HG03175 (cell line): Measurements from ENCODE around the gene TRAF3IP3.

Experiments
- ATAC-seq: cut with Tn5 transposase; IDR thresholded peaks from one replicate; pipeline ENCODE4 v1.9.1; 2021; ENCODE audit warnings: mild to moderate bottlenecking, moderate library complexity; ENCODE audit not compliant: unreplicated experiment

TRAF3IP3 gene

DNA sequence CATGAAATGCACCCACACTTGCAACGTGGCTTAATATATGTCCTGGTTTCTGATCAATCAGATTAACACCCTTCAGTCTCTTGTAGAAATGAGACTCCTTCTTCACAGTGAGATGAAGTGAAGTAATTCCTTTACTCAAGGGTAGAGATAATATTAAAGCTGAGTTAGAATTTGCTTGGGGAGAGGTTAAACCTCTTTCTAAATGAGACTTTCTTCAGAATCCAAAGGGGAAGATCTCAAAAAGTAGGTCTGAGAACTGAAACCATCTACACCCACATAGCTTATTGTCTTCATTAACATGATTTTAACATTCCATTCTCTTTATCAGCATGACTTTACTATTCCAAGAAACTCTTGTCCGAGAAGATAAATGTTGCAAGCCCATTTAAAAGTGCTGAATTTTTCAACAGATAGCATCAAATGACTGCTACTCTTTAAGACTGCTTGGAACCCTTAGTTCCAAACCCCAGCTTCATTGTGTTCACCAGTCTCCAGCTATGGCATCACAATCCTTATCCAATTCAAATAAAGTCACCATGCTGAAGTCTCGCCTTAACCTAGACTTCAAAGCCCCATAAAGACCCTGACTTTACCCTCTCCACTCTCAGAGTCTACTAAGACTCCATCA is 19.2 kb upstream of the TRAF3IP3 start:
- no peak for ATAC-seq

DNA sequence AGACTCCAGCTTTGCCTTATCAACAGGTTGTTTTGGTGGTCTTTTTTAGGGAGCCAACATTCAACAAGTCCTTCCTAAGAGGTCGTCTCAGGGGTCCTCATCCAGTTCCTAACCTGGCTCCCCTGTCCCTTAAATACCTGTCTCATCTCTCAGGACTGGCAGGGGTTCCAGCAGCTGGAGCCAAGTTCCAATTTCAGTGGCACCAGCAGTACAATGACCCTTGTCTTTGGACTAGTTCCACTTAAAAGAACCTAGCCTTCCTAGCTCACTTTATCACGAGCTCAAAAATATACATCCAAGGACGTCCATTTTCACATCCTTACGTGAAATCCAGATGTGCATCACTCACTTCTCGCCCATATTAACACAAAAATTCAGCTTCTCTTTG is 18.7 kb upstream of the TRAF3IP3 start:
- no peak for ATAC-seq

GRCh38 chr1:209738270-209738669 is 17.6 kb upstream of the TRAF3IP3 start:
- no peak for ATAC-seq

DNA sequence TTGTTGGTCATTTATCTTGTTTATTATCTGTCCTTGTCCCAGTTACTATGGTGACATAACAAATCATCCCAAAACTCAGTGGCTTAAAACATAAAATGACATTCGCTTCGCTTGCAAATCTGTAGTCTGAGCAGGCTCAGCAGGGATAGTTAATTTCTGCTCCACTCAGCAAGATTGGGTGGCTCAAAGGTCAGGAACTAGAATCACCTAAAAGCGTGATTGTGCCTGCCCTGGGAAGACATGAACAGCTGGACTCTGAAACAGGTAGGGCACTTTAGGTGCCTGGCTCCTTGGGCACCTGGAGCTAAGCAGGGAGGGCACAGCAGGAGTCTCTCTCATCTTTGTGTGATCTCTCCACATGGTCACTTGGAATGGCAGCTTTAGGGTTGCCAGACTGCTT is 14.7 kb upstream of the TRAF3IP3 start:
- no peak for ATAC-seq

DNA sequence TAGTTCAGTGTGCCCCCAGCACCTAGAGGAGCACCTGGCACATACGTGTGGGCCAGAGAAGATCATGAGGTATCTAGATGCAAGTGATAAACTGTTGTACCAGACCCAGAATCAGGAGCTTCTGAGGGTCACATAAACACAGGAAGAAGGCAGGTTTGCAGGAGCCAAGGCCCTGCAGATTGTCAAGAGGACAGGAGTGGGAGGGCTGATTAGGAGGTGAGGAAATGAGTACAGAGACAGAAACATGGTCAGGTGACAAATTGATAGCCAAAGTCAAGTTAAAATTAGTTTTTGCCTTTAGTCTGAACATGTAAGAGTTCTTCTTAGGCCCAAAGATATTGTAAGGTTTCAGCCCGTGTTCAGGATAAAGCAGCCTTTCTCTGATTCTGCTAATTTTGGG is 14.0 kb upstream of the TRAF3IP3 start:
- ATAC-seq = no peak

DNA sequence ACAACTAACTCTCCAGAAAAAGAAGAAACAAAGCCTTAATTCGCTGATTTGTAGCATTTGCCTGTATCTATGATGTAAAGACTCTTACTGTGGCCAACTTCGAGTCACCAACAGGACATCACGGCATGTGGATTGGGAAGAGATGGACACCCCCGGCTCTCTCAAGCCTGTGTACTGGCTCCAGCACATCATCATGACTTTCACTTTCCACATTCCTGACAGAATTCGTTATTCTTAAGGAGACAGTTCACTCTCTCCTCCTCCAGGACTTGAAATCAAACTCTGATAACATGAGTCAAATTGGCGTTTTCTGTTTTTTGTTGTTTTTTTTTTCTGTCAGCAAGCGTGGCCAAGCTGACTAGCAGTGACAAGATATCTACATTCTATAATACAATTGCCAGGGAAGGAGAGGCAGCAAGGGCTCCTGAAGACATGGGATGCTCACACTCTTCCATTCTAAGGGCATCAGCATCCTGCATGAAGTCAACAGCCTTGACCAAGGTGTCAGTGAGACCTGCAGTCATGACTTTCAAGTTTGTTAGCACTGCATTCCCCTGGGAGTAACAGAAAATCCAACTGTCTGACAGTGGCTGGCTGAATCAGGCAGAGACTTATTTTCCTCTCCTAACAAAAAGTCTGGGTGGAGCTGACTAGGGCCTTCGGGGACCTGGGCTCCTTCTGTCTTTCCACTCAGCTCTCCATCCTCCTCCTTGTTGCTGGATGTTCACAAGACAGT is 13.3 kb upstream of the TRAF3IP3 start:
- no peak for ATAC-seq

- no peak for ATAC-seq
Observed at GRCh38 chr1:209743145-209743482, 12.7 kb upstream of the TRAF3IP3 start.

DNA sequence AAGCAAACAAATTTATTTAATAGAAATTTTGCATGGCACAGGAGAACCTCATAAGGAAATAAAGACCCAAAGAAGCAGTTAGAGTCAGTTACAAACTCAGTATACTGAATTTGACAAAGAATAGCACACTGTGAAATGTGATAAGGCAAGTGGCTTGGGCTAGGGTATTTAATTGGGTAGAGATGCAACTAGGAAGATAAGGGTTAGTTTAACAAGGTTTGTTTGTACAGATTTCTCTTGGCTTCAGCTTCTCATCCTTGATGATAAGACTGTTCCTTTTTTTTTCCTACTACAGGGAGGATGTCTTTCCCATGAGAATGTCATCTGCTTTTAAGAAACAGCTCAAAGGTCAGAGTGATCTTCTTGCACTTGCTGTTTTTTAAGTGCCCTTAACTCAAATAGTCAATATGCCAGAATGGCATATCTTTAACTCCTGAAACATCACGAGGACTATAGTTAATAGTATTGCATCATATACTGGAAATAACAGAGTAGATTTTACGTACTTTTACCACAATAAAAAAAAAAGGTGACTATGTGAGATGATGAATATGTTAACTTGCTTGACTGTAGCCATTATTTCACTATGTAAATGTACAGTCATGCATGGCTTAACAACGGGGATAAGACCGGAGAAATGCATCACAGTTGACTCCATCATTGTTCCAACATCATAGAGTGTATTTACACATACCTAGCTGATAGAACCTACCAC is 9.2 kb upstream of the TRAF3IP3 start:
- ATAC-seq = no peak

DNA sequence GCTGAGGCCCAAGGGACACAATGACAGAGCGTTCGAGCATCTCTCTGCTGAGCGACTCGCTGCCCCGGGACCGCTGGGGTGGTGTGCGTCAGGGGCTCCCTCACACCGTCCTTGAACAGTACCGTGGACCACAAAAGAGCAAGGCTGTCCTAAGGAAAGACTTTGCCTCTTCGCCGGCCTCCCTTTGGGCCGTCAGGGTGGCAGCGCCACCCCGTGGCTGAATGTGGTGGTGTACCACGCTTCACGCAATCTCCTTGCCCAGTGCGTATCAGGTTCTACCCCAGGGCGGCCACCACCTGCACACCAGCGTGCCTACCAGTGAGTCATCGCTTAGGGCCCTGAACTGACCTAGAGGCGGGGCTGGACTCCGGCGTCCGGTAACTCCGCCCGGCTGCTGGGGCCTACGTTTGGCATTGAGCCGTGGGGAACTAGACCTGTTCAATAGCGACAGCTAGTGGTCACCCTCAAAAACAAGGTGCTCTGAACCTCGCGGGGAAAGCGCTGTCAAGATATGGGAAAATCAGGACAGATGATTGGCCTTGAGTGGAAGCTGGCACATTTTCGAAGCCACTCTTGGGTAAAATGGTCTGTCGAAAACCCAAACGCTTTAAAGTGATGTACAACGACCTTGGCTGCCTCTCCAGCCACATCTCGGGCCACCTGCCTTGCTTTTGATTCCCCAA is 8.1 kb upstream of the TRAF3IP3 start:
- ATAC-seq = peak; percentile 84

DNA sequence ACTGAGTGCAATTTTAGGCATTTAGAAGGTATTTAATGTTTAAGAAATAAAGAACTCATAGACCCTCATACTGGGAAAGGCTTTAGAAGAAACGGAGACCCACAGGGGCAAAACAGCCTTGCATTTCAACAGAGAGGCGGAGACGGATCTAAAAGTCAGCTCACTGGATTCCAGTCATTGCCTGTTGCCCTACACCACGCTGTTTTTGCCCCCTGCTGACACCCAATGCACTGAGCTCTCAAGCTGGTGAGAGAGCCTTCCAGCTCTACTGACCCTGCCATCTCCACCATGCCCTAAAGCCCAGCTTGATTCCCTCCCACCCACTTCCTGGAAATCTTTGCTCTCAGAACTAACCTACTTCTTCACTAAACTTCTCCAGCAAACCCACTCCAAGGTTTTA is 7.2 kb upstream of the TRAF3IP3 start:
- no peak for ATAC-seq

GRCh38 chr1:209749205-209749604 is 6.6 kb upstream of the TRAF3IP3 start:
- ATAC-seq = no peak

DNA sequence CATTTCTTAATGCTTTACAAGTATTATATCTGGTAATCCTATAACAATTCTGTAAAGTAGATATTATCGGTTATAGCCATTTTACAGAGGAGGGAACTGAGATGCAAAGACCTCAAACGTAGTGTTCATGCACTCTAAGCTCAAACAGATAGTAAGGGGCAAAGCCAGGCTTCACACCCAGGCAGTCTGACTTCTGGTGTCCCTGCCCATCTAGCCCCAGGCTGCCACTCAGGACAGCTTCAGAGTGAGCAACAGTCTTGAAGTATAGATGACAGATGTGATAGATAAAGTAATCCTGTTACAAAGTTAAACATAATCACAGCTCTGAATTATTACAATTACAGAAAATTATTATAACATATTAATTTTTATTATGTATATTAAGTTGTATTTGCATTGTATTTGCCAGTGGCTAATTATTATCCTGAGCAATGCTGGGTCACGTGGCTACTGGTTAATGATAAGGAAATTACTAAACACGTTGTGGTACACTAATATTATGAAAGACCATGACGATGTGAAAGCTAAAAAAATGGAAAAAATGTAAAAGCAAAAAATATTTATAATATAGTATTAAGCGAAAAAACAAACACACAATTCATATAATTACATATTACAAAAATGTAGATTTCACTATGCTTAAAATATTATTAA is 6.1 kb upstream of the TRAF3IP3 start:
- no peak for ATAC-seq

GRCh38 chr1:209751627-209752231 is 4.1 kb upstream of the TRAF3IP3 start:
- peak; percentile 39 for ATAC-seq

DNA sequence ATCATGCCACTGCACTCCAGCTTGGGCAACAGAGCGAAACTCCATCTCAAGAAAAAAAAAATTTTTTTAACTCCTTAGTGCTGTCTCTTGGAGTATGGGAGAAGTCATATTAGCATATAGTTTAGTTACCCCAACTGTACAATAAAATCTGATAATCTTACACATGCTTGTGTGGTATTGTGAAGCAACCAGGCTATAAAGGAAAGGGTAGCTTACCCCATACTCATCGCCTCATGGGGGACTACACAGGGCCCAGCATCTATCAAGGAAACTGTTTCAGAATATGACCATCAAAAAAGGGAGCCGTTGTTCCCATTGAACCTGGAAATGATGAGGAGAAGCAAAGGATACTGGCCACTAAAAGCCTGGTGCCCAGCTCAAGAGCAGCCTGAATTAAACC is 3.0 kb upstream of the TRAF3IP3 start:
- no peak for ATAC-seq

DNA sequence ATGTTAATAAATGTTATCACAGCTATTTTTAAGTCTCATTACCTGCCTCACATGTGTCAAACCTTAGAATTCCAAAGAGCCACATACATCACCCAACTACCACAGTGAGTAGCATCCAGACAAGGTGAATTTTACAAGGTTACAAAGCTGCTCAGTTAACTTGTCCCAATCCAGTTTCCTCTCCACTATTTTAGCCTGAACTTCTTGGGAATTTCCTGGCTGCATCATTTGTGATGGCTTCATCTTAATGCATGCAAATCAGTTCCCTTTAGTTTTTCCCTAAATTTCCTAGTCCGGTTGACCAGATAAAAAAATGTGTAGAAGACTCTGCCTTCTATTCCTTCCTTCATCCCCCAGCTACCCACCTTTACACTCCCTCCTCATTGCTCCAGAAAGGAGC is 597 bp upstream of the TRAF3IP3 start:
- ATAC-seq = no peak

GRCh38 chr1:209756615-209757445 is 977 bp downstream of the TRAF3IP3 start:
- ATAC-seq = peak; percentile 40

DNA sequence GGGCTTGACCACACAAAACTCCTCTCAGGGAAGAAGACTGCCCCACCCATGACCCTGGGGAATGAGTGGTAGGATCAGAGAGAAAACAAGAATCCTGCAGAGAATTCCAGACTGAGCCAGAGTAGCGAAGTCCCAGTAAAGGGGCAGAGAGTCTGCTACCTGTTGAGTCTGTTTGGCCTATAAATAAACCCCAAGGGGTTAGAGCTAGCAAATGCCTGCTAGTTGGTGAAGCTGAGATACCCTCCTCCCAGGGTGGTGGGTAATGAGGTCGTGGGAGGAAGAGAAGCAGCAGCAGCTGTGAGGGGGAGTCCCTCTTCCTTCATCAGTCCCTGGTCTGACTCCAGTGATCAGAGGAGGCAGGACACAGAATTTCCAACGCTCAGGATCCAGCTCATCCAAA is 2.5 kb downstream of the TRAF3IP3 start:
- no peak for ATAC-seq

GRCh38 chr1:209759829-209760359 is 4.0 kb downstream of the TRAF3IP3 start:
- ATAC-seq = no peak

- no peak for ATAC-seq
Observed at GRCh38 chr1:209761011-209761635, 5.3 kb downstream of the TRAF3IP3 start.
